Measurements from ENCODE around the gene MSANTD1. TPM values are rescaled to one million over a fixed set of nuclear protein-coding genes. Genes with fewer than 3 reads are reported as not detected.

Gene MSANTD1
- total RNA-seq, 1 donor = 2.2 TPM

- DNase-seq (ENCODE audit: low read depth in 2 of 3, low spot score in 2 of 3) = no peak
These were observed 33.7 kb upstream of the MSANTD1 start for GRCh38 chr4:3215256-3215655.

GRCh38 chr4:3215733-3216132 is 33.2 kb upstream of the MSANTD1 start:
- no peak for DNase-seq (ENCODE audit: low read depth in 2 of 3, low spot score in 2 of 3)

GRCh38 chr4:3217266-3217665 is 31.7 kb upstream of the MSANTD1 start:
- no peak for DNase-seq (ENCODE audit: low read depth in 2 of 3, low spot score in 2 of 3)

- DNase-seq (ENCODE audit: low read depth in 2 of 3, low spot score in 2 of 3) = no peak
These were observed 31.2 kb upstream of the MSANTD1 start for GRCh38 chr4:3217771-3218170.

- no peak for DNase-seq (ENCODE audit: low read depth in 2 of 3, low spot score in 2 of 3)
These were observed 29.9 kb upstream of the MSANTD1 start for GRCh38 chr4:3218824-3219760.

- no peak for DNase-seq (ENCODE audit: low read depth in 2 of 3, low spot score in 2 of 3)
These were observed 29.0 kb upstream of the MSANTD1 start for GRCh38 chr4:3219761-3220475.

- no peak for DNase-seq (ENCODE audit: low read depth in 2 of 3, low spot score in 2 of 3)
These were observed 28.3 kb upstream of the MSANTD1 start for GRCh38 chr4:3220476-3221183.

- DNase-seq (ENCODE audit: low read depth in 2 of 3, low spot score in 2 of 3) = no peak
These were observed 27.8 kb upstream of the MSANTD1 start for GRCh38 chr4:3221184-3221494.

- DNase-seq (ENCODE audit: low read depth in 2 of 3, low spot score in 2 of 3) = no peak
These were observed 27.0 kb upstream of the MSANTD1 start for GRCh38 chr4:3221996-3222395.

GRCh38 chr4:3223346-3223745 is 25.6 kb upstream of the MSANTD1 start:
- DNase-seq (ENCODE audit: low read depth in 2 of 3, low spot score in 2 of 3) = no peak

GRCh38 chr4:3223956-3224748 is 24.8 kb upstream of the MSANTD1 start:
- no peak for DNase-seq (ENCODE audit: low read depth in 2 of 3, low spot score in 2 of 3)

GRCh38 chr4:3225071-3225850 is 23.7 kb upstream of the MSANTD1 start:
- no peak for DNase-seq (ENCODE audit: low read depth in 2 of 3, low spot score in 2 of 3)

- DNase-seq (ENCODE audit: low read depth in 2 of 3, low spot score in 2 of 3) = no peak
These were observed 23.0 kb upstream of the MSANTD1 start for GRCh38 chr4:3225936-3226335.

- DNase-seq (ENCODE audit: low read depth in 2 of 3, low spot score in 2 of 3) = no peak
These were observed 22.5 kb upstream of the MSANTD1 start for GRCh38 chr4:3226467-3226866.

- DNase-seq (ENCODE audit: low read depth in 2 of 3, low spot score in 2 of 3) = no peak
These were observed 22.0 kb upstream of the MSANTD1 start for GRCh38 chr4:3226944-3227343.

GRCh38 chr4:3227878-3228675 is 20.9 kb upstream of the MSANTD1 start:
- no peak for DNase-seq (ENCODE audit: low read depth in 2 of 3, low spot score in 2 of 3)

GRCh38 chr4:3228881-3229280 is 20.1 kb upstream of the MSANTD1 start:
- no peak for DNase-seq (ENCODE audit: low read depth in 2 of 3, low spot score in 2 of 3)

GRCh38 chr4:3229328-3229727 is 19.6 kb upstream of the MSANTD1 start:
- DNase-seq (ENCODE audit: low read depth in 2 of 3, low spot score in 2 of 3) = no peak

- DNase-seq (ENCODE audit: low read depth in 2 of 3, low spot score in 2 of 3) = no peak
These were observed 19.0 kb upstream of the MSANTD1 start for GRCh38 chr4:3229964-3230363.
